Psoas muscle (tissue), 8 donors: ENCODE measurements around the gene ITIH2. TPM values are rescaled to one million over a fixed set of nuclear protein-coding genes. Genes with fewer than 3 reads are reported as not detected.

Experiments
- ATAC-seq, 4 donors: fragments of 200-7000 bp; cut with Tn5 transposase; one replicate each; pipeline ENCODE4 v1.9.1; 2020; ENCODE audit warnings: moderate library complexity in 3 of 4, mild to moderate bottlenecking in 2 of 4
- DNase-seq, 2 donors: peaks; one replicate each; pipeline ENCODE4 v3.0.0-alpha.2; 2020
- H3K27ac ChIP-seq: fragments of 200-600 bp; one replicate; pipeline ENCODE4 v1.8.0; 2022
- H3K27me3 ChIP-seq, 3 donors: fragments of 200-600 bp in 1 of 3; one replicate each; pipeline versions ENCODE4 v1.6.1 to v1.8.0; 2013 to 2022; ENCODE audit warnings: low read length in 2 of 3, mild to moderate bottlenecking in 2 of 3, moderate library complexity in 1 of 3; ENCODE audit not compliant: insufficient read depth in 3 of 3
- H3K36me3 ChIP-seq, 2 donors: fragments of 200-600 bp in 1 of 2; one replicate each; pipeline versions ENCODE4 v1.6.1 to v1.8.0; 2013 to 2022; ENCODE audit warnings: low read depth in 1 of 2, mild to moderate bottlenecking in 1 of 2, moderate library complexity in 1 of 2; ENCODE audit not compliant: insufficient read depth in 1 of 2
- H3K4me1 ChIP-seq: fragments of 200-600 bp; one replicate; pipeline ENCODE4 v1.8.0; 2022
- H3K4me3 ChIP-seq: fragments of 200-600 bp; one replicate; pipeline ENCODE4 v1.8.0; 2022; ENCODE audit warnings: mild to moderate bottlenecking
- H3K9me3 ChIP-seq: fragments of 200-600 bp; one replicate; pipeline ENCODE4 v1.8.0; 2022
- WGBS, 3 donors: extraction: QIAGEN DNeasy Blood & Tissue Kit; methylation state at CpG; one replicate each; pipeline versions ENCODE4 v1.1.6 to v1.1.7; 2013; 5-methylcytosine and 5-hydroxymethylcytosine counted together
- intact Hi-C, 2 donors: fragments of 100-400 bp; cut with DNase I; formaldehyde crosslinking; loops; one replicate each; pipeline versions ENCODE4 v1.11.0 to v1.14.2; 2022
- polyA plus RNA-seq, 3 donors: library from polyadenylated mRNA; stranded (reverse); fragments of 200-250 nt; gene quantifications; one replicate each; pipeline ENCODE4 v1.2.3, GENCODE V29; 2013
- total RNA-seq, 4 donors: library from RNA; stranded (reverse); fragmentation: NEBNext Ultra II Directional in 2 of 4; extraction: Animal tissue kit (Norgen Biotek cat#: 25700) in 2 of 4; gene quantifications; one replicate each; pipeline versions ENCODE4 v1.2.1 to v1.2.4, GENCODE V29; 2021 to 2023
- TF ChIP-seq, protein P1 (sequence below): fragments of 200-600 bp; IDR thresholded peaks from one replicate; pipeline ENCODE4 v1.8.0; 2022; ENCODE audit warnings: antibody characterized with exemption
- donor health status: healthy with polysubstance abuse.
- donor health status: DM: no; HTN: no; CAD: no; lungs with moderate emphysema.
- donor health status: Bipolar disorder and iron deficiency.
- donor health status: healthy.
- donor health status: DM: yes; HTN: yes; CAD: no.
- donor health status: DM: no; HTN: no; CAD: no.
- donor health status: DM: no; HTN: no; CAD: no.
- donor health status: DM: yes; HTN: yes; CAD: no.

Gene ITIH2
- total and polyA plus RNA-seq, 7 donors = 0.15 TPM; not detected in 6

DNA sequence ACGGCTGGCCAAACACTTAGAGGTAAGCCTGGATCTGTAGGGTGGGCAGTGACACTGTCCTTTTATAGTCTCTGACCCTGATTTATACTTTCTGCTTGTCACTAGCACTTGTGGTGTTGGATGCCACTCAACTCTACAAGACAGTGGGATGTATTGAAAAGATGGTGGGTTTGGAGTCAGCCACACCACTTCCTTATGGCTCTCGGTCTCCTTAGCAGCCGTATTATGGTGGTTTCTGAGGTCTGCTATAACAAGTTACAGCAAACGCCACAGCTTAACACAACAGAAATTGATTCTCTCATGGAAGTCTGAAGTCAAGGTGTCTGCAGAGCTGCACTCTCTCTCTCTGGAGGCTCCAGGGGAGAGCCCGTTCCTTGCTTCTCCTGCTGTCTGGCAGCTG is 14.7 kb downstream of the ITIH2 start:
- Histone ChIP-seq H3K36me3 (no peaks in the 10 kb centered on the region), H3K27me3 (no peaks in the 10 kb centered on the region), H3K4me1 (no peaks in the 10 kb centered on the region), H3K9me3 (no peaks in the 10 kb centered on the region), H3K27ac (no peak overlapping the region), H3K4me3 (no peak overlapping the region)
- TF ChIP-seq, protein P1, sequence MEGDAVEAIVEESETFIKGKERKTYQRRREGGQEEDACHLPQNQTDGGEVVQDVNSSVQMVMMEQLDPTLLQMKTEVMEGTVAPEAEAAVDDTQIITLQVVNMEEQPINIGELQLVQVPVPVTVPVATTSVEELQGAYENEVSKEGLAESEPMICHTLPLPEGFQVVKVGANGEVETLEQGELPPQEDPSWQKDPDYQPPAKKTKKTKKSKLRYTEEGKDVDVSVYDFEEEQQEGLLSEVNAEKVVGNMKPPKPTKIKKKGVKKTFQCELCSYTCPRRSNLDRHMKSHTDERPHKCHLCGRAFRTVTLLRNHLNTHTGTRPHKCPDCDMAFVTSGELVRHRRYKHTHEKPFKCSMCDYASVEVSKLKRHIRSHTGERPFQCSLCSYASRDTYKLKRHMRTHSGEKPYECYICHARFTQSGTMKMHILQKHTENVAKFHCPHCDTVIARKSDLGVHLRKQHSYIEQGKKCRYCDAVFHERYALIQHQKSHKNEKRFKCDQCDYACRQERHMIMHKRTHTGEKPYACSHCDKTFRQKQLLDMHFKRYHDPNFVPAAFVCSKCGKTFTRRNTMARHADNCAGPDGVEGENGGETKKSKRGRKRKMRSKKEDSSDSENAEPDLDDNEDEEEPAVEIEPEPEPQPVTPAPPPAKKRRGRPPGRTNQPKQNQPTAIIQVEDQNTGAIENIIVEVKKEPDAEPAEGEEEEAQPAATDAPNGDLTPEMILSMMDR = no peak
- WGBS, 3 donors = 77 to 93% (median 82%) methylated on average over 5 of the region's 5 CpGs
- ATAC-seq (no peak), DNase-seq (no peak)
- intact Hi-C loops = no loop called here

DNA sequence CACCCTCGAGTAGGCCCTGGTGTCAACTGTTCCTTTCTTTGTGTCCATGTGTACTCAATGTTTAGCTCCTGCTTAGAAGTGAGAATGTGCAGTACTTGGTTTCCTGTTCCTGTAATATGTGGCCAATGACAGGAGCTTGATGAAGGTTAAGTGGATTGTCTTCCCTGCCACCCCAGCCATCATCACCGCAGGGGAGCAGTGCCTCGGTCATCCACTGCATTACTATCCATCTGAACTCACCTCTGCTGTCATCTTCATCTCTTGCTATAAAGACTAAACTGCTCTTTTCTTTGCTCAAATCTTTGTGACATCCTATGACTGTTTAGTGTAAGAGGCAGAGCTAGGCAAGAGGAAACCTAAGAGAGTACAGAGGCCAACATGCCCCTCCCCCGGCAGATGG is 15.6 kb downstream of the ITIH2 start:
- 82 to 88% (median 87%) methylated on average over 4 of the region's 4 CpGs for WGBS, 3 donors
- Histone ChIP-seq H3K36me3 (no peaks in the 10 kb centered on the region), H3K4me1 (no peaks in the 10 kb centered on the region), H3K27ac (no peak overlapping the region), H3K4me3 (no peak overlapping the region), H3K9me3 (no peaks in the 10 kb centered on the region), H3K27me3 (no peaks in the 10 kb centered on the region)
- intact Hi-C loops = no loop called here
- DNase-seq (no peak), ATAC-seq (no peak)
- TF ChIP-seq, protein P1 = no peak

GRCh38 chr10:7720478-7720877 is 17.4 kb downstream of the ITIH2 start:
- Histone ChIP-seq H3K27me3 (peaks cover 0 to 3% (median 0%) of the 10 kb centered on the region in 3 donors), H3K9me3 (no peaks in the 10 kb centered on the region), H3K4me1 (no peaks in the 10 kb centered on the region), H3K36me3 (no peaks in the 10 kb centered on the region), H3K27ac (no peak overlapping the region), H3K4me3 (no peak overlapping the region)
- intact Hi-C loops = no loop called here
- ATAC-seq (no peak), DNase-seq (no peak)
- TF ChIP-seq, protein P1 = no peak
- 68 to 74% (median 73%) methylated on average over 10 of the region's 10 CpGs for WGBS, 3 donors

- Histone ChIP-seq H3K4me1 (no peaks in the 10 kb centered on the region), H3K27ac (no peak overlapping the region), H3K36me3 (no peaks in the 10 kb centered on the region), H3K4me3 (no peak overlapping the region), H3K27me3 (peaks cover 0 to 3% (median 0%) of the 10 kb centered on the region in 3 donors), H3K9me3 (no peaks in the 10 kb centered on the region)
- no peak for DNase-seq
- intact Hi-C loops = no loop called here
- no peak for ATAC-seq
- WGBS, 3 donors = 90 to 93% (median 93%) methylated on average over 18 of the region's 18 CpGs
- TF ChIP-seq, protein P1 = no peak
These were observed 19.9 kb downstream of the ITIH2 start for GRCh38 chr10:7722927-7723529.

DNA sequence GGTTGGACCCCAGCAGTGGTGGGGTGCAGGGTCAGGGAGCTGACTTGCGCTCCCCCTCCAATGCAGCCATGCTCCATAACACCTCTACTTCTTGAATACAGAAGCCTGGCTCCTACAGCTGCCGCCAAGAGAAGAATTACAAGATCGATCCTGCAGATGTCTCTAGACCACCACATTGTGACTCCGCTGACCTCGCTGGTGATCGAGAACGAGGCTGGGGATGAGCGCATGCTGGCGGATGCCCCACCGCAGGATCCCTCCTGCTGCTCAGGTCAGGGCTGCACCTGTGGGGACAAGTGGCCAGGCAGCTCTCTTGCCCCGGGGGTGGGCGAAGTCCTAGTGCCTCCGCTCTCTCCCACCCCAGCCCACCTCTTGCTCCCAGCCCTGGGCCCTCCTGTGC is 31.7 kb downstream of the ITIH2 start:
- H3K4me1 ChIP-seq = no peaks in the 10 kb centered on the region
- no peaks in the 10 kb centered on the region for H3K36me3 ChIP-seq
- TF ChIP-seq, protein P1 = no peak
- intact Hi-C loops = loop anchor here in 1 of 2 donors (10.0 kb wide), 1 partner anchor 530 kb away; no protein-coding TSS in a partner anchor
- H3K4me3 ChIP-seq = no peak overlapping the region
- DNase-seq = no peak
- 88 to 94% (median 92%) methylated on average over 13 of the region's 13 CpGs for WGBS, 3 donors
- H3K27me3 ChIP-seq = no peaks in the 10 kb centered on the region
- no peaks in the 10 kb centered on the region for H3K9me3 ChIP-seq
- ATAC-seq = no peak
- H3K27ac ChIP-seq = no peak overlapping the region
